H1 (cell line): ENCODE data around the gene VPS13D.

Experiments used
- ASH2L ChIP-seq: fragments of 200-600, 300-600 bp; sonication (generic); IDR thresholded peaks from one replicate; pipeline ENCODE4 v1.7.1; 2017; ENCODE audit warnings: low read length
- CHD1 ChIP-seq: IDR thresholded peaks from 2 replicates; pipeline ENCODE4 v1.6.1; 2012; ENCODE audit warnings: low read depth, low read length, improper control_type of control experiment
- EZH2 ChIP-seq: fragments of 200-600 bp; sonication (generic); IDR thresholded peaks from 2 replicates; pipeline ENCODE4 v1.7.1; 2012; ENCODE audit warnings: low read depth, mild to moderate bottlenecking, moderate library complexity, low read length, inconsistent platforms; ENCODE audit not compliant: severe bottlenecking
- GABPA ChIP-seq: IDR thresholded peaks from 2 replicates; pipeline ENCODE4 v1.6.1; 2011; ENCODE audit warnings: mild to moderate bottlenecking, low read length, moderate library complexity, borderline replicate concordance; ENCODE audit not compliant: insufficient read depth
- JUN ChIP-seq: IDR thresholded peaks from 2 replicates; pipeline ENCODE4 v1.6.1; 2011; ENCODE audit warnings: low read depth, mild to moderate bottlenecking, improper control_type of control experiment, low read length
- POLR2A ChIP-seq, 2 experiments: IDR thresholded peaks; 1 replicate in 1 of 2; 2 replicates in 1 of 2; pipeline ENCODE4 v1.6.1; 2011; ENCODE audit warnings: low read depth in 2 of 2, low read length in 2 of 2, mild to moderate bottlenecking in 2 of 2; ENCODE audit errors: control extremely low read depth in 1 of 2
- POLR2AphosphoS5 ChIP-seq: IDR thresholded peaks from 2 replicates; pipeline ENCODE4 v1.6.1; 2011; ENCODE audit warnings: low read depth, low read length
- RAD21 ChIP-seq, 2 experiments: IDR thresholded peaks in 1 of 2; conservative IDR thresholded peaks in 1 of 2; 2 replicates each; pipeline ENCODE4 v1.6.1; 2011; ENCODE audit warnings: low read depth in 2 of 2, low read length in 2 of 2, improper control_type of control experiment in 1 of 2, inconsistent platforms in 1 of 2, mild to moderate bottlenecking in 1 of 2, moderate library complexity in 1 of 2
- SUZ12 ChIP-seq: fragments of 200-600 bp; sonication (generic); IDR thresholded peaks from 2 replicates; pipeline ENCODE4 v1.6.1; 2012; ENCODE audit warnings: mild to moderate bottlenecking, inconsistent platforms, low read length, moderate library complexity, mixed read lengths
- TAF1 ChIP-seq: IDR thresholded peaks from 2 replicates; pipeline ENCODE4 v1.6.1; 2011; ENCODE audit warnings: mild to moderate bottlenecking, low read depth, low read length
- YY1 ChIP-seq: IDR thresholded peaks from 2 replicates; pipeline ENCODE4 v1.6.1; 2011; ENCODE audit warnings: low read depth, mild to moderate bottlenecking, low read length
- TF ChIP-seq, protein P1 (sequence below), 3 experiments: IDR thresholded peaks; 1 replicate in 2 of 3; 2 replicates in 1 of 3; pipeline versions ENCODE4 v1.5.1 to v1.6.1; 2011; ENCODE audit warnings: low read length in 3 of 3, mild to moderate bottlenecking in 3 of 3, inconsistent platforms in 2 of 3, low read depth in 1 of 3, moderate library complexity in 1 of 3; ENCODE audit not compliant: insufficient read depth in 1 of 3; ENCODE audit errors: control extremely low read depth in 1 of 3
- TF ChIP-seq, protein P2 (sequence below): IDR thresholded peaks from 2 replicates; pipeline ENCODE4 v1.6.1; 2011; ENCODE audit warnings: low read depth, mild to moderate bottlenecking, low read length; ENCODE audit not compliant: insufficient read depth

DNA sequence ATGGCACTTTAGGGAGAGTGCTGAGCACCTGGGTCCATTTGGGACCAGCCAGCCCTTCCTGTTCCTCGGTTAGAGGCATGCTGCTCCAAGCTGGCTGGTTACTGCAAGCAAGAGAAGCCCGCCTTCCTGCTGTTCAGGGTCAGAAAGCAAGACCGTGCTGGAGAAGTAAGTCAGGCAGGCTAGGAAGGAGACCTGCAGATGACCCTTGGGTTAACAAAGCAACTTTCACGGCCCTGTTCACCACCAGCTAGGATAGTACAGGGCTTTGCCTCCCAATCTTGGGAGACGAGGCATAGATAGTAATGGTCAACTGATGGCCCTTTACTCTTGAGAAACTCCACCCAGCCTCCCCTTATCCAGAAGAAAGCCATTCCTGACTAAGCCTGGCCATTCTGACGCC is 252.1 kb downstream of the VPS13D start:
- TF ChIP-seq ASH2L (no peak), CHD1 (no peak), POLR2AphosphoS5 (no peak), YY1 (no peak), SUZ12 (no peak), GABPA (no peak), TAF1 (no peak), RAD21 (IDR thresholded peaks at IDR 0.05 in 1 of 2, conservative IDR thresholded peaks at IDR 0.05 in 1 of 2; ENCODE audit: low read depth in 2 of 2, low read length in 2 of 2) (no peak), POLR2A (IDR thresholded peaks at IDR 0.05; ENCODE audit: control extremely low read depth in 1 of 2, low read depth in 2 of 2, low read length in 2 of 2) (no peak), EZH2 (no peak), JUN (no peak)
- TF ChIP-seq, protein P1, sequence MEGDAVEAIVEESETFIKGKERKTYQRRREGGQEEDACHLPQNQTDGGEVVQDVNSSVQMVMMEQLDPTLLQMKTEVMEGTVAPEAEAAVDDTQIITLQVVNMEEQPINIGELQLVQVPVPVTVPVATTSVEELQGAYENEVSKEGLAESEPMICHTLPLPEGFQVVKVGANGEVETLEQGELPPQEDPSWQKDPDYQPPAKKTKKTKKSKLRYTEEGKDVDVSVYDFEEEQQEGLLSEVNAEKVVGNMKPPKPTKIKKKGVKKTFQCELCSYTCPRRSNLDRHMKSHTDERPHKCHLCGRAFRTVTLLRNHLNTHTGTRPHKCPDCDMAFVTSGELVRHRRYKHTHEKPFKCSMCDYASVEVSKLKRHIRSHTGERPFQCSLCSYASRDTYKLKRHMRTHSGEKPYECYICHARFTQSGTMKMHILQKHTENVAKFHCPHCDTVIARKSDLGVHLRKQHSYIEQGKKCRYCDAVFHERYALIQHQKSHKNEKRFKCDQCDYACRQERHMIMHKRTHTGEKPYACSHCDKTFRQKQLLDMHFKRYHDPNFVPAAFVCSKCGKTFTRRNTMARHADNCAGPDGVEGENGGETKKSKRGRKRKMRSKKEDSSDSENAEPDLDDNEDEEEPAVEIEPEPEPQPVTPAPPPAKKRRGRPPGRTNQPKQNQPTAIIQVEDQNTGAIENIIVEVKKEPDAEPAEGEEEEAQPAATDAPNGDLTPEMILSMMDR (IDR thresholded peaks at IDR 0.05; ENCODE audit: control extremely low read depth in 1 of 3, insufficient read depth in 1 of 3, low read depth in 1 of 3, low read length in 3 of 3), result no peak
- TF ChIP-seq, protein P2, sequence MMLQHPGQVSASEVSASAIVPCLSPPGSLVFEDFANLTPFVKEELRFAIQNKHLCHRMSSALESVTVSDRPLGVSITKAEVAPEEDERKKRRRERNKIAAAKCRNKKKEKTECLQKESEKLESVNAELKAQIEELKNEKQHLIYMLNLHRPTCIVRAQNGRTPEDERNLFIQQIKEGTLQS, result no peak
